Calu3 (cell line): Measurements from ENCODE around the gene HSD17B3. TPM values are rescaled to one million over a fixed set of nuclear protein-coding genes. Genes with fewer than 3 reads are reported as not detected.
A peak's percentile ranks its signal among the peaks of the same experiment; 100 is the strongest.
"Not testable (repeated sequence)": the region's sequence is repeated elsewhere in the genome, so short reads cannot be mapped to it uniquely, and the experiment has no call there.

Source experiments
- BruUV-seq: library from RNA; stranded (reverse); fragments of 400-500 nt; replicated peaks from 2 replicates; lab custom pipeline; 2021; lab: Mats Ljungman, UMichigan
- CTCF ChIA-PET: fragments of 300-600 bp; sonication (Branson Sonifier 250); formaldehyde crosslinking; loops from one replicate; lab custom pipeline; 2022; ENCODE audit warnings: antibody characterized with exemption; lab: Charles Lee
- DNase-seq: peaks from one replicate; pipeline ENCODE4 v3.0.0; 2022
- H3K27ac Mint-ChIP-seq: one replicate; pipeline ENCODE4 v1.8.0; 2022; ENCODE audit warnings: mixed read lengths; ENCODE audit not compliant: unreplicated experiment
- H3K27me3 Mint-ChIP-seq: one replicate; pipeline ENCODE4 v1.8.0; 2022; ENCODE audit warnings: mixed read lengths; ENCODE audit not compliant: unreplicated experiment
- H3K36me3 Mint-ChIP-seq: one replicate; pipeline ENCODE4 v1.8.0; 2022; ENCODE audit warnings: mild to moderate bottlenecking, moderate library complexity, mixed read lengths; ENCODE audit not compliant: insufficient read depth, unreplicated experiment
- H3K4me1 Mint-ChIP-seq: one replicate; pipeline ENCODE4 v1.8.0; 2022; ENCODE audit warnings: mild to moderate bottlenecking, low read depth, mixed read lengths; ENCODE audit not compliant: unreplicated experiment
- H3K4me3 Mint-ChIP-seq: one replicate; pipeline ENCODE4 v1.8.0; 2022; ENCODE audit warnings: mild to moderate bottlenecking, low read depth, moderate library complexity, mixed read lengths; ENCODE audit not compliant: unreplicated experiment
- H3K9me3 Mint-ChIP-seq: one replicate; pipeline ENCODE4 v1.8.0; 2022; ENCODE audit warnings: low read depth, mixed read lengths; ENCODE audit not compliant: unreplicated experiment
- intact Hi-C: fragments of 100-400 bp; cut with micrococcal nuclease; formaldehyde crosslinking; loops from one replicate; pipeline ENCODE4 v1.10.0; 2022; ENCODE audit not compliant: unreplicated experiment
- total RNA-seq: library from RNA; stranded (reverse); gene quantifications from 2 replicates; pipeline ENCODE4 v1.2.3, GENCODE V29; 2022
- TF ChIP-seq, protein P1 (sequence below): fragments of 200-600 bp; IDR thresholded peaks from one replicate; pipeline ENCODE4 v1.8.0; 2022; ENCODE audit warnings: antibody characterized with exemption; ENCODE audit not compliant: unreplicated experiment

Gene HSD17B3
- total RNA-seq, 1 experiment from 2014 or later = 1.2 TPM

DNA sequence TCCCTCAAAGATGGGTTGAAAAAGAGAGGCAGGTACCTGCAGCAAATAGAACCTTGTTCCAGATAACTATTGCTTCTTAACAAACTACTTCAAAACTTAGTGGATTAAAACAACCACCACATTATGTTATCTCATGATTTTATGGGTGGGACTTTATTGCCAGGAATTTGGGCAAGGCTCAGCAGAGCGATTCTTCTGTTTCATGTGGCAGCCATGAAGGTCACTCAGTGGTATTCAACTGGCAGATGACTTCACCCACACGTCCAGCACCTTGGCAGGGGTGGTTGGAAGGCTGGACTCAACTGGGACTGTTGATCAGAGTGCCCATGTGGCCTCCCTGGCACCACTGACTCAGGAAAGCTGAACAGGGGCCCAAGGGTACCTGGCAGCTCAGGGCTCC is 112.0 kb downstream of the HSD17B3 start:
- Mint-ChIP-seq H3K4me3 (no peak overlapping the region), H3K27me3 (peaks cover 7% of the 10 kb centered on the region), H3K9me3 (no peaks in the 10 kb centered on the region), H3K27ac (no peak overlapping the region), H3K36me3 (peaks cover 2% of the 10 kb centered on the region), H3K4me1 (peaks cover 8% of the 10 kb centered on the region)
- TF ChIP-seq, protein P1, sequence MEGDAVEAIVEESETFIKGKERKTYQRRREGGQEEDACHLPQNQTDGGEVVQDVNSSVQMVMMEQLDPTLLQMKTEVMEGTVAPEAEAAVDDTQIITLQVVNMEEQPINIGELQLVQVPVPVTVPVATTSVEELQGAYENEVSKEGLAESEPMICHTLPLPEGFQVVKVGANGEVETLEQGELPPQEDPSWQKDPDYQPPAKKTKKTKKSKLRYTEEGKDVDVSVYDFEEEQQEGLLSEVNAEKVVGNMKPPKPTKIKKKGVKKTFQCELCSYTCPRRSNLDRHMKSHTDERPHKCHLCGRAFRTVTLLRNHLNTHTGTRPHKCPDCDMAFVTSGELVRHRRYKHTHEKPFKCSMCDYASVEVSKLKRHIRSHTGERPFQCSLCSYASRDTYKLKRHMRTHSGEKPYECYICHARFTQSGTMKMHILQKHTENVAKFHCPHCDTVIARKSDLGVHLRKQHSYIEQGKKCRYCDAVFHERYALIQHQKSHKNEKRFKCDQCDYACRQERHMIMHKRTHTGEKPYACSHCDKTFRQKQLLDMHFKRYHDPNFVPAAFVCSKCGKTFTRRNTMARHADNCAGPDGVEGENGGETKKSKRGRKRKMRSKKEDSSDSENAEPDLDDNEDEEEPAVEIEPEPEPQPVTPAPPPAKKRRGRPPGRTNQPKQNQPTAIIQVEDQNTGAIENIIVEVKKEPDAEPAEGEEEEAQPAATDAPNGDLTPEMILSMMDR = no peak
- BruUV-seq = no TSS peak
- intact Hi-C loops = no loop called here
- no peak for DNase-seq
- CTCF ChIA-PET = no interaction called here

DNA sequence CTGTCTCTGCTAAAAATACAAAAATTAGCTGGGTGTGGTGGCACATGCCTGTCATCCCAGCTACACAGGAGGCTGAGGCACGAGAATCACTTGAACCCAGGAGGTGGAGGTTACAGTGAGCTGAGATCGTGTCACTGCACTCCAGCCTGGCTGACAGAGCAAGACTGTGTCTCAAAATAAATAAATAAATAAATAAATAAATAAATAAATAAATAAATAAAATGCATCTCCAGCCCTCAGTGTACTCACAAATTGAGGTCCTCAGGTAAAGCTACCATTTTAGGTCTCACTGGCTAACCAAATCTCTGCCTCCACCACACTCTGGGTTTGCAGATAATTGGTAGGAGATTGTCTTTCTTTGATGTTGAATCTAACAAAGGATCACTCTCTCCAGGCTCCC is 112.4 kb downstream of the HSD17B3 start:
- H3K9me3 Mint-ChIP-seq, CTCF ChIA-PET, DNase-seq, intact Hi-C loops, H3K4me3 Mint-ChIP-seq, H3K27me3 Mint-ChIP-seq, BruUV-seq, H3K36me3 Mint-ChIP-seq, H3K27ac Mint-ChIP-seq, H3K4me1 Mint-ChIP-seq: not testable (repeated sequence)

DNA sequence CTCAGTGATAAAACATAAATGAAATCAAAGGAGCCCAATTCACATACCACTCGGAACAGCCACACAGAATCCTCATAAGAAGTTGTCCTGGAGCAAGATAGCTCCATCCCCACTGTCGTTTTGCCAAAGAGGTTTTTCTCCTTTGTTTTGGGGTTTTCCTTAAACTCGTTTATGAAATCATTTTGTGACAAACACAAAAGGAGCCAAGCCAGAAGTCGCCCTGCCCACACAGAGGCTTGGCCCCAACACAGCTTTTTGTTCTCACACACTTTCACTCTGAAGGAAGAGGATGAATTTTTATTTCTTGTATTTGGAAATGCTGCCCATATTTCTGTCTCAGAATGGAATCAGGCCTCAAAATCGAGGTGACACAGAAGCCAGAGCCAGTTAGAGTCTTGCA is 113.4 kb downstream of the HSD17B3 start:
- TF ChIP-seq, protein P1 = no peak
- Mint-ChIP-seq H3K4me3 (no peak overlapping the region), H3K27me3 (peaks cover 13% of the 10 kb centered on the region), H3K36me3 (no peaks in the 10 kb centered on the region), H3K9me3 (no peaks in the 10 kb centered on the region), H3K4me1 (peaks cover 8% of the 10 kb centered on the region), H3K27ac (no peak overlapping the region)
- CTCF ChIA-PET = no interaction called here
- BruUV-seq = no TSS peak
- DNase-seq = no peak
- intact Hi-C loops = no loop called here

DNA sequence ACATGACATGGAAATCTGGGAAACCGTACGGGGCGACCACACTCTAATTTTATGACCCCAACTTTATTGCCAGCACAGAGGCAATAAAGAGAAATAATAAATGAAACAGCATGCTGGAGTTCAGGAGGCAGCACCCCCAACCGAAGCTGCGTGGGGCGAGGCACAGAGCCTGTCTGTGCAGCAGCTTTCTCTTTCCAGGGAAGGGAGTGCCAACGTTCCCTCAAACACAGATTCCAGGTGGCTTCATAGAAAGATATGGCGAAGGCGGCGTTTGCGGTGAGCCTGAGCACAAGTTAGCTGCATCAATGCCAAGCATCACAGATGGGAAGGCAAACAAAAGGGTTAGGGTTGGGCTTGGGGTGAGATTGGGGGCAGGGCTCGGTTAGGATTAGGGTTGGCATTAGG is 114.8 kb downstream of the HSD17B3 start:
- Mint-ChIP-seq H3K36me3 (no peaks in the 10 kb centered on the region), H3K27ac (no peak overlapping the region), H3K4me1 (peaks cover 8% of the 10 kb centered on the region), H3K9me3 (no peaks in the 10 kb centered on the region), H3K27me3 (peaks cover 14% of the 10 kb centered on the region), H3K4me3 (peak overlapping the region; percentile 42)
- no TSS peak for BruUV-seq
- CTCF ChIA-PET = no interaction called here
- TF ChIP-seq, protein P1 = no peak
- intact Hi-C loops = no loop called here
- DNase-seq = no peak

DNA sequence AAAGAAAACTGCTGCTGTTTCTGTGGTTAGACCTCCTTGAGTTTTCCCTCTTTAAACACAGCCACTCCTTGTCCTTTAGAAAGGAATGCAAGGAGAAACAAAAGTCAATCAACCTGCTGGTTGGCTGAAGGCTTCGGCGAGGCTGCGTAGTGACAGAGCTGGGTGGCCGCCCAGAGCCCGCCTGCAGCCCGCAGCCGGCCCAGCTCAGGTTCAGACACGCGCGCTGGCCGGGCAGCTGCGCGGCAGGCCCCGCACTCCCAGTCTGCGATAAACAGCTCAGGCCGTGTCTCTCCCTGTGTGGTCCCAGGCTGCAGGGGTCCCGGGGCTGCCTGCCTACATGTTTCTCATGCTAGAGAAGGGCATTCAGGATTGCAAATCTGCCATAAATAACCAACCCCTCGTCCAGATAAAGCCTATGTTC is 115.4 kb downstream of the HSD17B3 start:
- Mint-ChIP-seq H3K36me3 (no peaks in the 10 kb centered on the region), H3K4me1 (peaks cover 8% of the 10 kb centered on the region), H3K9me3 (no peaks in the 10 kb centered on the region), H3K27ac (no peak overlapping the region), H3K27me3 (peaks cover 14% of the 10 kb centered on the region), H3K4me3 (peak overlapping the region; percentile 42)
- intact Hi-C loops = no loop called here
- CTCF ChIA-PET = interaction anchor here (0.5 kb wide), 1 partner anchor 10 kb away, joined by 3 read pairs; no protein-coding TSS in a partner anchor
- TF ChIP-seq, protein P1 = no peak
- peak; percentile 33 for DNase-seq
- BruUV-seq = no TSS peak
